ENCODE results near the gene SCAPER.
"Not testable (repeated sequence)": the region's sequence is repeated elsewhere in the genome, so short reads cannot be mapped to it uniquely, and the experiment has no call there.

DNA sequence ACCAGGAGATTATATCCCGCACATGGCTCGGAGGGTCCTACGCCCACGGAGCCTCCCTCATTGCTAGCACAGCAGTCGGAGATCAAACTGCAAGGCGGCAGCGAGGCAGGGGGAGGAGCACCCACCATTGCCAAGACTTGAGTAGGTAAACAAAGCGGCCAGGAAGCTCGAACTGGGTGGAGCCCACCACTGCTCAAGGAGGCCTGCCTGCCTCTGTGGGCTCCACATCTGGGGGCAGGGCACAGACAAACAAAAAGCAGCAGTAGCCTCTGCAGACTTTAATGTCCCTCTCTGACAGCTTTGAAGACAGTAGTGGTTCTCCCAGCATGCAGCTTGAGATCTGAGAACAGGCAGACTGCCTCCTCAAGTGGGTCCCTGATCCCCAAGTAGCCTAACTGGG is 86.2 kb downstream of the SCAPER start:
- TF ChIP-seq, protein P1, sequence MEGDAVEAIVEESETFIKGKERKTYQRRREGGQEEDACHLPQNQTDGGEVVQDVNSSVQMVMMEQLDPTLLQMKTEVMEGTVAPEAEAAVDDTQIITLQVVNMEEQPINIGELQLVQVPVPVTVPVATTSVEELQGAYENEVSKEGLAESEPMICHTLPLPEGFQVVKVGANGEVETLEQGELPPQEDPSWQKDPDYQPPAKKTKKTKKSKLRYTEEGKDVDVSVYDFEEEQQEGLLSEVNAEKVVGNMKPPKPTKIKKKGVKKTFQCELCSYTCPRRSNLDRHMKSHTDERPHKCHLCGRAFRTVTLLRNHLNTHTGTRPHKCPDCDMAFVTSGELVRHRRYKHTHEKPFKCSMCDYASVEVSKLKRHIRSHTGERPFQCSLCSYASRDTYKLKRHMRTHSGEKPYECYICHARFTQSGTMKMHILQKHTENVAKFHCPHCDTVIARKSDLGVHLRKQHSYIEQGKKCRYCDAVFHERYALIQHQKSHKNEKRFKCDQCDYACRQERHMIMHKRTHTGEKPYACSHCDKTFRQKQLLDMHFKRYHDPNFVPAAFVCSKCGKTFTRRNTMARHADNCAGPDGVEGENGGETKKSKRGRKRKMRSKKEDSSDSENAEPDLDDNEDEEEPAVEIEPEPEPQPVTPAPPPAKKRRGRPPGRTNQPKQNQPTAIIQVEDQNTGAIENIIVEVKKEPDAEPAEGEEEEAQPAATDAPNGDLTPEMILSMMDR (IDR thresholded peaks at IDR 0.05) = not testable (repeated sequence)
- TF ChIP-seq POLR2AphosphoS5 (IDR thresholded peaks at IDR 0.05; ENCODE audit: low read depth, low read length); SIN3A (IDR thresholded peaks at IDR 0.05; ENCODE audit: borderline replicate concordance, insufficient read depth, low read depth, low read length): not testable (repeated sequence)
- TF ChIP-seq, protein P2, sequence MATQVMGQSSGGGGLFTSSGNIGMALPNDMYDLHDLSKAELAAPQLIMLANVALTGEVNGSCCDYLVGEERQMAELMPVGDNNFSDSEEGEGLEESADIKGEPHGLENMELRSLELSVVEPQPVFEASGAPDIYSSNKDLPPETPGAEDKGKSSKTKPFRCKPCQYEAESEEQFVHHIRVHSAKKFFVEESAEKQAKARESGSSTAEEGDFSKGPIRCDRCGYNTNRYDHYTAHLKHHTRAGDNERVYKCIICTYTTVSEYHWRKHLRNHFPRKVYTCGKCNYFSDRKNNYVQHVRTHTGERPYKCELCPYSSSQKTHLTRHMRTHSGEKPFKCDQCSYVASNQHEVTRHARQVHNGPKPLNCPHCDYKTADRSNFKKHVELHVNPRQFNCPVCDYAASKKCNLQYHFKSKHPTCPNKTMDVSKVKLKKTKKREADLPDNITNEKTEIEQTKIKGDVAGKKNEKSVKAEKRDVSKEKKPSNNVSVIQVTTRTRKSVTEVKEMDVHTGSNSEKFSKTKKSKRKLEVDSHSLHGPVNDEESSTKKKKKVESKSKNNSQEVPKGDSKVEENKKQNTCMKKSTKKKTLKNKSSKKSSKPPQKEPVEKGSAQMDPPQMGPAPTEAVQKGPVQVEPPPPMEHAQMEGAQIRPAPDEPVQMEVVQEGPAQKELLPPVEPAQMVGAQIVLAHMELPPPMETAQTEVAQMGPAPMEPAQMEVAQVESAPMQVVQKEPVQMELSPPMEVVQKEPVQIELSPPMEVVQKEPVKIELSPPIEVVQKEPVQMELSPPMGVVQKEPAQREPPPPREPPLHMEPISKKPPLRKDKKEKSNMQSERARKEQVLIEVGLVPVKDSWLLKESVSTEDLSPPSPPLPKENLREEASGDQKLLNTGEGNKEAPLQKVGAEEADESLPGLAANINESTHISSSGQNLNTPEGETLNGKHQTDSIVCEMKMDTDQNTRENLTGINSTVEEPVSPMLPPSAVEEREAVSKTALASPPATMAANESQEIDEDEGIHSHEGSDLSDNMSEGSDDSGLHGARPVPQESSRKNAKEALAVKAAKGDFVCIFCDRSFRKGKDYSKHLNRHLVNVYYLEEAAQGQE (IDR thresholded peaks at IDR 0.05; ENCODE audit: insufficient read depth in 1 of 2, low read depth in 2 of 2, low read length in 1 of 2) = not testable (repeated sequence)
